ENCODE data around the gene VAV2. TPM values are rescaled to one million over a fixed set of nuclear protein-coding genes. Genes with fewer than 3 reads are reported as not detected.

VAV2 gene
- total and polyA plus RNA-seq, 2 donors = 5.4 to 9.8 TPM

- no peaks in the 10 kb centered on the region for H3K36me3 ChIP-seq (ENCODE audit: control insufficient read depth in 2 of 2, insufficient read depth in 2 of 2, low read length in 1 of 2)
- no peaks in the 10 kb centered on the region for H3K27me3 ChIP-seq (ENCODE audit: control insufficient read depth in 2 of 2, insufficient read depth in 1 of 2, low read length in 1 of 2)
- H3K4me3 ChIP-seq (ENCODE audit: low read length in 2 of 2) = no peak overlapping the region
- 96% methylated on average over 25 of the region's 25 CpGs for WGBS
- H3K27ac ChIP-seq (ENCODE audit: low read depth in 1 of 2, low read length in 1 of 2) = no peak overlapping the region
- no peaks in the 10 kb centered on the region for H3K4me1 ChIP-seq (ENCODE audit: control insufficient read depth in 2 of 2, insufficient read depth in 2 of 2, low read length in 2 of 2)
- DNase-seq (ENCODE audit: low read depth in 6 of 9, low spot score in 9 of 9) = no peak
- peaks cover 0 to 4% of the 10 kb centered on the region in 2 donors for H3K9me3 ChIP-seq (ENCODE audit: control insufficient read depth in 2 of 2, insufficient read depth in 1 of 2, low read length in 1 of 2)
Observed at GRCh38 chr9:133784731-133785561, 207.2 kb downstream of the VAV2 start.

- no peak for DNase-seq (ENCODE audit: low read depth in 6 of 9, low spot score in 9 of 9)
- Histone ChIP-seq H3K27me3 (ENCODE audit: control insufficient read depth in 2 of 2, insufficient read depth in 1 of 2, low read length in 1 of 2) (no peaks in the 10 kb centered on the region), H3K27ac (ENCODE audit: low read depth in 1 of 2, low read length in 1 of 2) (no peak overlapping the region), H3K4me1 (ENCODE audit: control insufficient read depth in 2 of 2, insufficient read depth in 2 of 2, low read length in 2 of 2) (no peaks in the 10 kb centered on the region), H3K9me3 (ENCODE audit: control insufficient read depth in 2 of 2, insufficient read depth in 1 of 2, low read length in 1 of 2) (no peaks in the 10 kb centered on the region), H3K36me3 (ENCODE audit: control insufficient read depth in 2 of 2, insufficient read depth in 2 of 2, low read length in 1 of 2) (no peaks in the 10 kb centered on the region), H3K4me3 (ENCODE audit: low read length in 2 of 2) (no peak overlapping the region)
- WGBS = 85% methylated on average over 13 of the region's 13 CpGs
Observed at GRCh38 chr9:133783331-133783731, 208.8 kb downstream of the VAV2 start.

DNA sequence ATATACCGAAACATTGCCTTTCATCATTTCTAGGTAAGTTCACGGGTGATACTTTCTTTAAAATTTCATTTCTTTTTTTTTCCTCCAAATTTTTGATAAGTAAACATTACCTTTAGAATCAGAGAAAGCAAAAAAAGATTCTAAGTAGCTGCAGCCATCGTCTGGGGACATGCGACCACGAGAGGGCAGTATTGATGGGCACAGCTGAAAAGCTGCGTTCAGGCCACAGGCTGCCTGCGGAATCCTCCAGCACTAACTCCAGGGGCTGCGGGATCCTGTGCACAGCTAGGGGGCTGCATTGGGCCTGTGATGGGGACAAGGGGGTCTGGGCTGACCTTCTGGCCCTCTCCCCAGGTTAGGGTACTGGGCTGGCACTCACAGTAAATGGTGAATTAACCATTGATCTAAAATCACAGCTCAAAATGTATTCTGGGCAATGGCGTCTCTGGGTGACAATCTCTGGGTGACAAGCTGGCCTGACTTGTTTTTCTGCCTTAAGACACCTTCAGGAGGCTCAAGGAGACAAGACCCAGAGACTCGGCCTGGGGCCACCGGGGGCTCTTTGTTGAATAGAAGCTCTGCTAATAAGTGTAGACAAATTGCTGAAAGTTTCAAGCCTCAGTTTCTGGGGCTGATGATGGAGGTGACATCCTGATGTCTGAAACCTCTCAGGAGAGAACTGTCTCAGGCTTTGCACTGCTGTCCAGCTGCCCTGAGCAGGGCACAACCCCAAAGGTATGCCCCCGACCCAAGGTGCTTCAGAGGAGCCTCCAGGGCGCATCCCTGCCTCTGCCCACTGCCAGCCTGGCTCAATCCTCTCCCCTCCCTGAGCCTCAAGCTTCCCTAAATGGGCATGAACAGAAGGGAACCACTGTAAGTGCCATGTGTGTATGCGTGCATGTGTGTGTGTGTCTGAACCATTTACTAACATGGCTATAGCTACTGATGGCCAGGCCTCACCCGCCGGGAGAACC is 209.7 kb downstream of the VAV2 start:
- Histone ChIP-seq H3K27me3 (ENCODE audit: control insufficient read depth in 2 of 2, insufficient read depth in 1 of 2, low read length in 1 of 2) (no peaks in the 10 kb centered on the region), H3K9me3 (ENCODE audit: control insufficient read depth in 2 of 2, insufficient read depth in 1 of 2, low read length in 1 of 2) (no peaks in the 10 kb centered on the region), H3K4me3 (ENCODE audit: low read length in 2 of 2) (no peak overlapping the region), H3K36me3 (ENCODE audit: control insufficient read depth in 2 of 2, insufficient read depth in 2 of 2, low read length in 1 of 2) (no peaks in the 10 kb centered on the region), H3K27ac (ENCODE audit: low read depth in 1 of 2, low read length in 1 of 2) (no peak overlapping the region), H3K4me1 (ENCODE audit: control insufficient read depth in 2 of 2, insufficient read depth in 2 of 2, low read length in 2 of 2) (no peaks in the 10 kb centered on the region)
- WGBS = 53% methylated on average over 16 of the region's 16 CpGs
- peak; percentile 18 to 85 (median 53) for DNase-seq (ENCODE audit: low read depth in 6 of 9, low spot score in 9 of 9)

DNA sequence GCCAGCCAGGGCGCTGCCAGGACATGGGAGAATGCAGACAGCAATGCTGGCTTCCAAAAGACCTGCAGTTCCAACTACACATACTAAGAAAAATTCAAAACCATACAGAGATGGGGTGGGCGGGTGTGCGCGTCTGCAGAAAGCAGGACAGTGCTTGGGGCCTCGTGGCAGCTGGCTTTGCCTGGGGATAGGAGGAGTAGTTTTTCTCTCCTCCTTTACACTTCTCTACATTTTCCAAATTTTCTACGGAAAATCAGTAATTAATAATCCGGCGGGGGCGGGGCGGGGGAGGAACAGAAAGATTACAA is 210.3 kb downstream of the VAV2 start:
- WGBS = 90% methylated on average over 10 of the region's 10 CpGs
- Histone ChIP-seq H3K4me3 (ENCODE audit: low read length in 2 of 2) (no peak overlapping the region), H3K9me3 (ENCODE audit: control insufficient read depth in 2 of 2, insufficient read depth in 1 of 2, low read length in 1 of 2) (no peaks in the 10 kb centered on the region), H3K4me1 (ENCODE audit: control insufficient read depth in 2 of 2, insufficient read depth in 2 of 2, low read length in 2 of 2) (peaks cover 0 to 3% of the 10 kb centered on the region in 2 donors), H3K36me3 (ENCODE audit: control insufficient read depth in 2 of 2, insufficient read depth in 2 of 2, low read length in 1 of 2) (no peaks in the 10 kb centered on the region), H3K27ac (ENCODE audit: low read depth in 1 of 2, low read length in 1 of 2) (no peak overlapping the region), H3K27me3 (ENCODE audit: control insufficient read depth in 2 of 2, insufficient read depth in 1 of 2, low read length in 1 of 2) (no peaks in the 10 kb centered on the region)
- no peak for DNase-seq (ENCODE audit: low read depth in 6 of 9, low spot score in 9 of 9)

DNA sequence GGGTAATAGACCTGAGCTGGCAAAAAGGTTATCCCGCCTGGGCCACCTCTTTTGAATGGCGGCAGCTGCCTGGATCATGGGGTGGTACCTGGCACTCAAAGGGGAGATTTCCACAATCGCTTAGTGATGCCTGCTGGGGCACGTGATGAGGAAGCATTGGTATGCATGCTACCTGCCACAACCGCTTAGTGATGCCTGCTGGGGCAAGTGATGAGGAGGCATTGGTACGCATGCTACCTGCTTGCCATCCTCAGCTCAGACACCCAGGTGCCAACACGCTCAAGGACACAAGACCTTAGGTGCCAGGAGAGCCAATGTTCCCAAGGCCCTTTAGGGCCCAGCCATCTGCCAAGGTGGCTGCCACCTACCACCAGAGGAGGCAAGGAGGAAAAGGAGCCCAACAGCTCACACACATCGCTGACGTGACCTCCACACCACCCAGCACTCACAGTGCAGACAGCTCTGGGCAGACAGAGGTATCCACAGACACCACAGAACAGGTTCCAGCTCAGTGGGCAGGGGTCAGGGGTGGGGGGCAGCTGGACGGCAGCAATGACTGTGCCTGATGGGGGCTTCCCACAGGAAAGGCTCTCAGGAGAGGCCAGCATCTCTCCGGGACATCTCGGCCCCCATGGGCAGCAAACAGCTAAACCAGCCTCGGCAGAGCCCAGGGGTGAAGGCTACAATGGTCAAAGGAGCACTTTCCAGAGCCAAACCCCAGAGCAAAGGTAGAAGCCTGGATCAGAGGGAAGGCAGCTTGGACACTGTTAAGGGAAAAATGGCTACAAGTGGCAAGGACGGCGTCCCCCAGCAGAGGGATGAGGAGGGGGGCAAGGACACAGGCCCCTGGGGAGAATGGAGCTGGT is 210.9 kb downstream of the VAV2 start:
- H3K27me3 ChIP-seq (ENCODE audit: control insufficient read depth in 2 of 2, insufficient read depth in 1 of 2, low read length in 1 of 2) = no peaks in the 10 kb centered on the region
- peaks cover 0 to 3% of the 10 kb centered on the region in 2 donors for H3K4me1 ChIP-seq (ENCODE audit: control insufficient read depth in 2 of 2, insufficient read depth in 2 of 2, low read length in 2 of 2)
- H3K27ac ChIP-seq (ENCODE audit: low read depth in 1 of 2, low read length in 1 of 2) = no peak overlapping the region
- no peak for DNase-seq (ENCODE audit: low read depth in 6 of 9, low spot score in 9 of 9)
- no peaks in the 10 kb centered on the region for H3K9me3 ChIP-seq (ENCODE audit: control insufficient read depth in 2 of 2, insufficient read depth in 1 of 2, low read length in 1 of 2)
- H3K4me3 ChIP-seq (ENCODE audit: low read length in 2 of 2) = no peak overlapping the region
- 96% methylated on average over 15 of the region's 15 CpGs for WGBS
- no peaks in the 10 kb centered on the region for H3K36me3 ChIP-seq (ENCODE audit: control insufficient read depth in 2 of 2, insufficient read depth in 2 of 2, low read length in 1 of 2)

DNA sequence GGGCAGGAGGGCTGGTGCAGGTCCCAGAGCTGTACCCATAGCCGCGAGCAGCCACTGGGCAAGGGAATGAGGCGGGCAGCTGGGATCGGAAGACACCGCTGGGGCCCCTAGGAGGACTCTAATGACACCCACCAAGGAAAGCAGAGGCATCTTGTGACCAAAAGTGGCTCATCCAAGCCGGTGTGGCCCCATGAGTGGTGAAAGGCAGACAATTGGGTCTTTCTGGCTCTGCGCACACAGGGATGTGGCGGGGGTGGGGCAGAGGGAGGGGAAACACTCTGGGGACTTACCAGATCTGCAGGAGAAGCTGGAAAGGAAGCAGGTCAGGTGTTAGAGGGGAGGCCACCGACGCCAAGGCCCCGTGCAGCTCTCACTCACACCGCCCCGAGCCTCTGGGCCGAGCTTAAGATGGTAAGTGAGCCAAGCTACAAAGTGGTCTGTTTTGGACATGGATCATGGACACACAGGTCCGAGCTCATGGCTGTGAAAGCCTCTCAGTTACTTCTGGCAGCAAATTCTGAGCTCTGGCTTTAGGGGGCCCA is 211.6 kb downstream of the VAV2 start:
- 92% methylated on average over 15 of the region's 15 CpGs for WGBS
- H3K36me3 ChIP-seq (ENCODE audit: control insufficient read depth in 2 of 2, insufficient read depth in 2 of 2, low read length in 1 of 2) = no peaks in the 10 kb centered on the region

GRCh38 chr9:133779516-133780403 is 212.4 kb downstream of the VAV2 start:
- Histone ChIP-seq H3K27me3 (ENCODE audit: control insufficient read depth in 2 of 2, insufficient read depth in 1 of 2, low read length in 1 of 2) (no peaks in the 10 kb centered on the region), H3K9me3 (ENCODE audit: control insufficient read depth in 2 of 2, insufficient read depth in 1 of 2, low read length in 1 of 2) (no peaks in the 10 kb centered on the region), H3K36me3 (ENCODE audit: control insufficient read depth in 2 of 2, insufficient read depth in 2 of 2, low read length in 1 of 2) (no peaks in the 10 kb centered on the region), H3K27ac (ENCODE audit: low read depth in 1 of 2, low read length in 1 of 2) (no peak overlapping the region), H3K4me1 (ENCODE audit: control insufficient read depth in 2 of 2, insufficient read depth in 2 of 2, low read length in 2 of 2) (peaks cover 0 to 3% of the 10 kb centered on the region in 2 donors), H3K4me3 (ENCODE audit: low read length in 2 of 2) (no peak overlapping the region)
- no peak for DNase-seq (ENCODE audit: low read depth in 6 of 9, low spot score in 9 of 9)
- WGBS = 93% methylated on average over 19 of the region's 19 CpGs

More for the DNA sequence above, 211.6 kb downstream of the VAV2 start:
- Histone ChIP-seq H3K9me3 (ENCODE audit: control insufficient read depth in 2 of 2, insufficient read depth in 1 of 2, low read length in 1 of 2) (no peaks in the 10 kb centered on the region), H3K4me1 (ENCODE audit: control insufficient read depth in 2 of 2, insufficient read depth in 2 of 2, low read length in 2 of 2) (peaks cover 0 to 3% of the 10 kb centered on the region in 2 donors), H3K27me3 (ENCODE audit: control insufficient read depth in 2 of 2, insufficient read depth in 1 of 2, low read length in 1 of 2) (no peaks in the 10 kb centered on the region), H3K4me3 (ENCODE audit: low read length in 2 of 2) (no peak overlapping the region), H3K27ac (ENCODE audit: low read depth in 1 of 2, low read length in 1 of 2) (no peak overlapping the region)
- no peak for DNase-seq (ENCODE audit: low read depth in 6 of 9, low spot score in 9 of 9)

DNA sequence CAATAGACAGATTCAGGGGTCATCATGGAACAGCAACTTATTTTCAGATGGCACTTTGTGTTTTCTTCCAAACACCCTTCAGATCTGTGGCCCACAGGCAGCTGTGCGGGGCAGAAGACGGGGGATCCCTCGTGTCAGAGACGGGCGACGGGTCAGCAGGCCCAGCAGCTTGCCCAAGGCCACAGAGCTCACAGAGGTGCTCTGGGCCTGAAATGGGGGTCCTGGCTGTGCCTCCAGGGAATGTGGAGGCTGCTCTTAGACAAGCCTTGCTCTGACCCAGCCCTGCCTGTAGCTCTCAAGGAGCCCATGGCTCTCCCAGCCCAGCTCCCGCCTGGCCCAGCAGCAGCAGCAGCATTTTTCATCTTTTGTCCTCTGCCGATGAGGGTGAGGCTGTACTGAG is 213.0 kb downstream of the VAV2 start:
- DNase-seq (ENCODE audit: low read depth in 6 of 9, low spot score in 9 of 9) = no peak
- no peak overlapping the region for H3K27ac ChIP-seq (ENCODE audit: low read depth in 1 of 2, low read length in 1 of 2)
- no peak overlapping the region for H3K4me3 ChIP-seq (ENCODE audit: low read length in 2 of 2)
- H3K36me3 ChIP-seq (ENCODE audit: control insufficient read depth in 2 of 2, insufficient read depth in 2 of 2, low read length in 1 of 2) = peaks cover 0 to 7% of the 10 kb centered on the region in 2 donors
- H3K27me3 ChIP-seq (ENCODE audit: control insufficient read depth in 2 of 2, insufficient read depth in 1 of 2, low read length in 1 of 2) = no peaks in the 10 kb centered on the region
- H3K4me1 ChIP-seq (ENCODE audit: control insufficient read depth in 2 of 2, insufficient read depth in 2 of 2, low read length in 2 of 2) = peaks cover 0 to 3% of the 10 kb centered on the region in 2 donors
- WGBS = 96% methylated on average over 8 of the region's 8 CpGs
- H3K9me3 ChIP-seq (ENCODE audit: control insufficient read depth in 2 of 2, insufficient read depth in 1 of 2, low read length in 1 of 2) = peaks cover 2 to 4% of the 10 kb centered on the region in 2 donors
